CD14-positive monocyte (primary cell): ENCODE measurements around the gene TGM2. TPM values are rescaled to one million over a fixed set of nuclear protein-coding genes. Genes with fewer than 3 reads are reported as not detected.

Experiments
- DNase-seq, 3 donors: peaks; one replicate each; pipeline ENCODE4 v3.0.0-alpha.2; 2011 to 2022
- H2AFZ ChIP-seq: 2 replicates; pipeline ENCODE4 v1.6.0; 2012; ENCODE audit warnings: mild to moderate bottlenecking, low read depth, low read length, inconsistent platforms; ENCODE audit not compliant: insufficient read depth, poor library complexity, severe bottlenecking
- H3K27ac ChIP-seq, 2 donors: 1 replicate in 1 of 2; 2 replicates in 1 of 2; pipeline ENCODE4 v1.5.1; 2012 to 2013; ENCODE audit warnings: low read length in 2 of 2, control low read depth in 1 of 2, inconsistent platforms in 1 of 2, low read depth in 1 of 2, mild to moderate bottlenecking in 1 of 2
- H3K27me3 ChIP-seq, 2 donors: one replicate each; pipeline versions ENCODE4 v1.6.0 to v1.6.1; 2011 to 2013; ENCODE audit warnings: low read length in 2 of 2; ENCODE audit not compliant: control insufficient read depth in 2 of 2, insufficient read depth in 2 of 2
- H3K36me3 ChIP-seq, 2 donors: replicated peaks in 1 of 2; 1 replicate in 1 of 2; 2 replicates in 1 of 2; pipeline versions ENCODE4 v1.5.1 to v1.6.1; 2012 to 2013; ENCODE audit warnings: low read length in 2 of 2, control low read depth in 1 of 2, inconsistent platforms in 1 of 2, mild to moderate bottlenecking in 1 of 2; ENCODE audit not compliant: insufficient read depth in 2 of 2, control insufficient read depth in 1 of 2
- H3K4me1 ChIP-seq, 2 donors: 1 replicate in 1 of 2; 2 replicates in 1 of 2; pipeline versions ENCODE4 v1.5.1 to v1.6.1; 2012 to 2013; ENCODE audit warnings: low read length in 2 of 2, control low read depth in 1 of 2, inconsistent platforms in 1 of 2, mild to moderate bottlenecking in 1 of 2, moderate library complexity in 1 of 2; ENCODE audit not compliant: insufficient read depth in 2 of 2, control insufficient read depth in 1 of 2
- H3K4me2 ChIP-seq: replicated peaks from 2 replicates; pipeline ENCODE3; 2012; ENCODE audit warnings: low read length, moderate library complexity, mild to moderate bottlenecking; ENCODE audit not compliant: poor library complexity, severe bottlenecking; ENCODE audit errors: extremely low read depth
- H3K4me3 ChIP-seq, 3 experiments: fragments of 200-600 bp in 1 of 3; sonication (generic) in 1 of 3; replicated peaks in 1 of 3; 1 replicate in 2 of 3; 2 replicates in 1 of 3; pipeline ENCODE4 v1.5.1; 2011 to 2013; ENCODE audit warnings: low read length in 3 of 3, mild to moderate bottlenecking in 3 of 3, control low read depth in 2 of 3, low read depth in 2 of 3, inconsistent platforms in 1 of 3, moderate library complexity in 1 of 3
- H3K79me2 ChIP-seq: 2 replicates; pipeline ENCODE4 v1.6.0; 2012; ENCODE audit warnings: mild to moderate bottlenecking, control low read depth, inconsistent platforms, low read length, moderate library complexity; ENCODE audit not compliant: insufficient read depth
- H3K9ac ChIP-seq: 2 replicates; pipeline ENCODE4 v1.6.0; 2017; ENCODE audit warnings: low read length, mild to moderate bottlenecking; ENCODE audit not compliant: insufficient read depth, poor library complexity, severe bottlenecking
- H3K9me3 ChIP-seq, 2 donors: replicated peaks in 1 of 2; 1 replicate in 1 of 2; 2 replicates in 1 of 2; pipeline versions ENCODE4 v1.5.1 to v1.6.1; 2012 to 2013; ENCODE audit warnings: low read length in 2 of 2, control low read depth in 1 of 2; ENCODE audit not compliant: control insufficient read depth in 1 of 2, insufficient read depth in 1 of 2
- H4K20me1 ChIP-seq: 2 replicates; pipeline ENCODE4 v1.6.0; 2012; ENCODE audit warnings: mild to moderate bottlenecking, low read length, control low read depth, moderate library complexity; ENCODE audit not compliant: insufficient read depth
- H3K27ac Mint-ChIP-seq, 7 donors: one replicate each; pipeline ENCODE4 v1.8.0; 2020; ENCODE audit warnings: mild to moderate bottlenecking in 7 of 7, mixed read lengths in 7 of 7, moderate library complexity in 6 of 7, inconsistent platforms in 2 of 7
- H3K27me3 Mint-ChIP-seq, 3 donors: one replicate each; pipeline ENCODE4 v1.8.0; 2021 to 2022; ENCODE audit warnings: low read depth in 3 of 3, mild to moderate bottlenecking in 3 of 3, mixed read lengths in 3 of 3, moderate library complexity in 3 of 3, inconsistent platforms in 1 of 3
- H3K36me3 Mint-ChIP-seq, 2 donors: one replicate each; pipeline ENCODE4 v1.8.0; 2020; ENCODE audit warnings: mixed read lengths in 2 of 2, inconsistent platforms in 1 of 2, mild to moderate bottlenecking in 1 of 2
- H3K4me1 Mint-ChIP-seq: one replicate; pipeline ENCODE4 v1.8.0; 2020; ENCODE audit warnings: mild to moderate bottlenecking, mixed read lengths
- H3K4me3 Mint-ChIP-seq, 2 donors: one replicate each; pipeline ENCODE4 v1.8.0; 2020; ENCODE audit warnings: mild to moderate bottlenecking in 2 of 2, mixed read lengths in 2 of 2, moderate library complexity in 1 of 2
- H3K9me3 Mint-ChIP-seq, 7 donors: one replicate each; pipeline ENCODE4 v1.8.0; 2020 to 2022; ENCODE audit warnings: mixed read lengths in 7 of 7, mild to moderate bottlenecking in 6 of 7, moderate library complexity in 6 of 7, inconsistent platforms in 2 of 7
- CTCF ChIP-seq: fragments of 200-600 bp; IDR thresholded peaks from one replicate; pipeline ENCODE4 v1.8.0; 2022; ENCODE audit warnings: antibody characterized with exemption, mild to moderate bottlenecking
- WGBS: methylation state at CpG from one replicate; pipeline ENCODE4 v1.1.5; 2013; ENCODE audit warnings: missing lambda C conversion rate; ENCODE audit not compliant: insufficient coverage; 5-methylcytosine and 5-hydroxymethylcytosine counted together
- intact Hi-C, 2 donors: fragments of 100-400 bp; cut with micrococcal nuclease; formaldehyde crosslinking; loops; one replicate each; pipeline versions ENCODE4 v1.15.0 to v1.15.1; 2023
- polyA plus RNA-seq, 3 donors: library from polyadenylated mRNA; depleted of rRNA in 1 of 3; unstranded in 2 of 3; stranded (reverse) in 1 of 3; fragments of 300-500 nt in 2 of 3; fragments of >200 nt in 1 of 3; fragmentation: Illumina TruSeq in 2 of 3; gene quantifications; 1 replicate in 2 of 3; 2 replicates in 1 of 3; pipeline ENCODE4 v1.2.3, GENCODE V29; 2012 to 2021

The TGM2 gene
- polyA plus RNA-seq, 3 donors, result 0.47 to 1.7 (median 1.6) TPM

GRCh38 chr20:38114353-38114791 lies 50.7 kb downstream of the TGM2 start:
- Histone ChIP-seq H3K4me3 (no peak overlapping the region), H3K9ac (no peak overlapping the region), H3K79me2 (no peaks in the 10 kb centered on the region), H2AFZ (no peak overlapping the region), H3K27ac (no peak overlapping the region), H3K9me3 (no peaks in the 10 kb centered on the region), H3K4me2 (no peak overlapping the region), H3K36me3 (no peaks in the 10 kb centered on the region), H3K4me1 (peaks cover 13 to 18% of the 10 kb centered on the region in 2 donors), H4K20me1 (no peaks in the 10 kb centered on the region), H3K27me3 (no peaks in the 10 kb centered on the region)
- no peak overlapping the region for H3K27ac Mint-ChIP-seq
- intact Hi-C loops, result loop anchor here (5.0 kb wide), 3 partner anchors 37 to 108 kb away; partner anchors contain the start of gene TGM2 (in 1 of the 2)
- no peak for TF ChIP-seq CTCF
- no peaks in the 10 kb centered on the region for H3K9me3 Mint-ChIP-seq
- no peak overlapping the region for H3K4me3 Mint-ChIP-seq
- no peaks in the 10 kb centered on the region for H3K27me3 Mint-ChIP-seq
- H3K36me3 Mint-ChIP-seq, result no peaks in the 10 kb centered on the region
- DNase-seq, result no peak
- 83% methylated on average over 3 of the region's 4 CpGs for WGBS
- H3K4me1 Mint-ChIP-seq, result peaks cover 41% of the 10 kb centered on the region

GRCh38 chr20:38113401-38114325 lies 51.4 kb downstream of the TGM2 start:
- H3K4me1 Mint-ChIP-seq, result peaks cover 49% of the 10 kb centered on the region
- H4K20me1 ChIP-seq, result no peaks in the 10 kb centered on the region
- H3K79me2 ChIP-seq, result no peaks in the 10 kb centered on the region
- H3K4me3 Mint-ChIP-seq, result peak overlapping the region; percentile 13 to 70
- peak; percentile 56 to 60 (median 60) for DNase-seq
- WGBS, result 9% methylated on average over 5 of the region's 10 CpGs
- H3K4me1 ChIP-seq, result peaks cover 13 to 18% of the 10 kb centered on the region in 2 donors
- peaks cover 0 to 1% of the 10 kb centered on the region in 2 donors for H3K36me3 Mint-ChIP-seq
- no peaks in the 10 kb centered on the region for H3K36me3 ChIP-seq
- H3K4me2 ChIP-seq, result no peak overlapping the region
- H3K27ac Mint-ChIP-seq, result peak overlapping the region in 6 of 7 donors; percentile 4 to 78 (median 51)
- H3K27ac ChIP-seq, result no peak overlapping the region
- H3K27me3 ChIP-seq, result no peaks in the 10 kb centered on the region
- H3K9me3 Mint-ChIP-seq, result no peaks in the 10 kb centered on the region
- H3K9me3 ChIP-seq, result no peaks in the 10 kb centered on the region
- intact Hi-C loops, result loop anchor here (5.0 kb wide), 3 partner anchors 36 to 109 kb away; partner anchors contain the start of gene TGM2 (in 1 of the 2)
- no peaks in the 10 kb centered on the region for H3K27me3 Mint-ChIP-seq
- H3K9ac ChIP-seq, result no peak overlapping the region
- TF ChIP-seq CTCF, result peak; percentile 55
- H3K4me3 ChIP-seq, result no peak overlapping the region
- H2AFZ ChIP-seq, result peak overlapping the region; percentile 4
